Right lobe of liver (tissue), 4 donors: ENCODE results near the gene VASN.

Source experiments
- CTCF ChIP-seq, 4 donors: fragments of 200-600 bp in 3 of 4; fragments of 450-650 bp in 1 of 4; IDR thresholded peaks; one replicate each; pipeline versions ENCODE4 v1.5.1 to v1.8.0; 2016 to 2022; ENCODE audit warnings: antibody characterized with exemption in 4 of 4, mild to moderate bottlenecking in 2 of 4
- POLR2A ChIP-seq: fragments of 450-650 bp; IDR thresholded peaks from one replicate; pipeline ENCODE4 v1.6.1; 2017; ENCODE audit warnings: antibody characterized with exemption, mild to moderate bottlenecking
- donor health status: DM: no; HTN: no; CAD: no.
- donor health status: DM: no; HTN: no; CAD: no.
- donor health status: DM: no; HTN: yes; CAD: no.

- no peak for TF ChIP-seq CTCF (IDR thresholded peaks at IDR 0.05)
- no peak for TF ChIP-seq POLR2A
Observed at GRCh38 chr16:4352843-4353242, 18.8 kb upstream of the VASN start.
